Iris pigment epithelial cell (primary cell): Measurements from ENCODE around the gene SCPEP1.

Source experiments
- DNase-seq: peaks from one replicate; pipeline ENCODE4 v3.0.0-alpha.2; 2011; ENCODE audit warnings: low read depth

The SCPEP1 gene

DNA sequence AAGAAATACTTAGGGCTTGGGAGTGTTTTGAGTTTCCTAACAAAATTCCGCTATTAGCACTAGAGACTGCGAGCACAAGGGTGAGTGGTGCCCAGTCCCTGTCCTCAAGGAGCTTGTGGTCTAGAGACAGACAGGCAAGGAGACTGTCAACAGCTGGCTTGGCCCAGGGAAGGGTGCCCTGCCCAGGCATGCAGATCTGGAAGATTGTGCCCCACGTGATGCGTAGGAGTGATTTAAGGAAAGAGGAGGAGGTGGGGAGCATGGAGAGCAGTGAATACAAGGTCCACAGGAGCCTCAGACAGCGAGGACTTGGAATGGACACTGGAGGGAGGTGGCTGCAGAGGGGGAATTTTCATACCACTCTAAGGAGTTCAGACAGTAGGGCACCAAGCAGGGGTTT lies 25.0 kb downstream of the SCPEP1 start:
- no peak for DNase-seq

DNA sequence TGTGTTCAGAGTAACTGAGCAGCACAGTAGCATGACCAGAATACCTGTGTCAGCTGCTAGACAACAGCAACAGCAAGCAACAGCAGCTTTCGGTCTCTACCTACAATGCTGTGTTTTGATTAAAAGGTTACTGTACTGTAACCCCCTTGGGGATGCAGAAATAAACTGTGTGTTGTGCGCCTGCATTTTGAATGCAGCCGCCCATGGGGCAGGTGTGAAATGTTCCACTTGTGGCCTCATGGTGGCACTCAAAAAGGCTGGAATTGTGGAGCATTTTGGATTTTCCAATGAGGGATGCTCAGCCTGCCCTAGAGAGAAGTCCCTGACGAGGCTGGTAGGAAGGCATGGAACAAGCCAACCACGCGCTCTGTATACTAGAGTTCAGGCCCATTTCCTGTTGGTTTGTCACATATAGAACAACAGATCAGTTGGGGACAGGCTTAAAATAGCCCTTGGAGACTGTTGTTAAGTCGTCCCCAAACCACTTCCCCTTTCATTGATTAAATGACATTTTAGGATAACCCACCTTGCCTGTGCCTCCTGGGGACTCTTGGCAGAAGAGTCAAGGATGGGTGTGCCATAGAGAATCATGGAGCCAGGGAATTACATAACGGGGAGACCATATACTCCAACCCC lies 27.1 kb downstream of the SCPEP1 start:
- no peak for DNase-seq

DNA sequence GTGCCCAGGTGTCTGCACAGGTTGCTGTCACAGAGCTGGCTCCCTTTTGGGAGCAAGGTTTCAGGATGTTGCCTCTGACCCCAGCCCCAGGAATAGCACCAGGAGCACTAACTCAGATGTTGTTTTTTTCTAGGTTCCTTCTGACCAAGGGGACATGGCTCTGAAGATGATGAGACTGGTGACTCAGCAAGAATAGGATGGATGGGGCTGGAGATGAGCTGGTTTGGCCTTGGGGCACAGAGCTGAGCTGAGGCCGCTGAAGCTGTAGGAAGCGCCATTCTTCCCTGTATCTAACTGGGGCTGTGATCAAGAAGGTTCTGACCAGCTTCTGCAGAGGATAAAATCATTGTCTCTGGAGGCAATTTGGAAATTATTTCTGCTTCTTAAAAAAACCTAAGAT lies 28.1 kb downstream of the SCPEP1 start:
- no peak for DNase-seq

DNA sequence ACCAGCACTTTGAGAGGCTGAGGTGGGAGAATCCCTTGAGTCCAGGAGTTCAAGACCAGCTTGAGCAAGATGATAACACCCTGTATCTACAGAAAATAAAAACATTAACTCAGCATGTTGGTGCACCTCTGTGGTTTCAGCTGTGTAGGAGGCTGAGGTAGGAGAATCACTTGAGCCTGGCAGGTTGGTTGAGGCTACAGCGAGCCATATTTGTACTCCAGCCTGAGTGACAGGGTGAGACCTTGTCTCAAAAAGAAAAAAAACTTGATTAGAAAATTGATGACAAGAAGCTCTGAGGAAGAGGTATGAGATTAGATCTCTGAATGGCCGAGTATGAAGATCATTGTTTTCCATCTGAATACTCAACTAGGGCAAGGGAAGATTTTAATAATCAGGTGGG lies 31.0 kb downstream of the SCPEP1 start:
- DNase-seq, result no peak

DNA sequence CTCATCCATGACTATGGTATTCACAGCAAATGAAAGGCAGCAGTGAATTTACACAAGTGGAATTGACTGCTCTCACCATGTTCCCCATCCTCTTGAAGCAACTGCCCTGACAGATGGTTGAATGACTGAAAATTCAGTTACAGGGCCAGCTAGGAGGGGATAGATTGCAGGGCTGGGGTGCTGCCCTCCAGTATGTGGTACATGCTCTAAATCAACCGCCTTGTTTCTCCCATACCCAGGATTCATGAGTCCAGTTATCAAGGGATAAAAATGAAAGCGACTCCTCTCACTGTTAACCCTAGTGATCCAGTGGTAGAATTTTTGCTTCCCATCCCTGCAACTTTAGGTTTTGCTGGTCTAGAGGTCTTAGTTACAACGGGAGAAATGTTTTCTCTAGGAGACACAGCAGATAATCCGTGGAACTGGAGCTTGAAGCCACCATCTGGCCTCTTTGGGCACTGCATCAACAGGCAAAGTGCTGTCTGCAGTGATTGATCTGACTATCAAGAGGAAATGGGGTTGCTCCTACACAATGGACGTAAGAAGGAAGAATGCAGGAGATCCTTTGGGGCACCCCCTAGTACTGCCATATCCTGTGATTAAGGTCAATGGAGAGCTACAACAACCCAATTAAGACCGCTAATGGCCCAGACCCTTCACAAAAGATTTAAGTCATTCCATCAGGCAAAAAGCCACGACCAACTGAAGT lies 32.0 kb downstream of the SCPEP1 start:
- DNase-seq, result peak; percentile 62

- no peak for DNase-seq
These were observed 32.6 kb downstream of the SCPEP1 start for GRCh38 chr17:57010487-57010886.

DNA sequence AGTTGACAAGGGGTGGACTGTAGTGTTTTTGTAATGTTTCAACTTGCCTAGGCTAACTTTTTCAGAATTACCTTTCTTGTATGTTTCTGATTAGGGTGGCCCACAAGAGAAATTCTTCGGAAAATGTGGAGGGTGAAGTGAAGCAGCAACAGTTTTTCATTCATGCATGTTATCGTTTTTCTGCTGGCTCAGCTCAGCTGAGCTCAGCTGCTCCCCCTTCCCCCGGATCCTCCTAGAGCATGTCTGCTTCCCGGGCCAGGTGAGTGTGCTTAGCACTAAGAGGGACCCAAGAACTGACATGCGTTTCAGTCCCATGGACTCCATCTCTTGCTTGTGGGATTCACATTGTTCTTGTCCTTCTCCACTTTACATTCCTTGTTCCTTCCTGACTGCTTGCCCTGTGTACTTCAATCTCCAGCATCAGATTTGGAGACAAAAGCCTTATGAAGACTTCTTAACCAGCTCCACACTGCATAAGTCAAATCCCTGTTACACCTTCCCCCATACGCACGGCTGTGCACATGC lies 33.6 kb downstream of the SCPEP1 start:
- no peak for DNase-seq

GRCh38 chr17:57016071-57016763 lies 38.3 kb downstream of the SCPEP1 start:
- DNase-seq, result no peak

- peak; percentile 40 for DNase-seq
These were observed 38.8 kb downstream of the SCPEP1 start for GRCh38 chr17:57016764-57017116.

GRCh38 chr17:57017625-57018024 lies 39.7 kb downstream of the SCPEP1 start:
- no peak for DNase-seq

- DNase-seq, result no peak
These were observed 42.3 kb downstream of the SCPEP1 start for GRCh38 chr17:57020208-57020607.

GRCh38 chr17:57021226-57021940 lies 43.5 kb downstream of the SCPEP1 start:
- DNase-seq, result no peak

GRCh38 chr17:57025876-57026275 lies 47.9 kb downstream of the SCPEP1 start:
- DNase-seq, result no peak

- no peak for DNase-seq
These were observed 49.9 kb downstream of the SCPEP1 start for GRCh38 chr17:57027852-57028251.

DNA sequence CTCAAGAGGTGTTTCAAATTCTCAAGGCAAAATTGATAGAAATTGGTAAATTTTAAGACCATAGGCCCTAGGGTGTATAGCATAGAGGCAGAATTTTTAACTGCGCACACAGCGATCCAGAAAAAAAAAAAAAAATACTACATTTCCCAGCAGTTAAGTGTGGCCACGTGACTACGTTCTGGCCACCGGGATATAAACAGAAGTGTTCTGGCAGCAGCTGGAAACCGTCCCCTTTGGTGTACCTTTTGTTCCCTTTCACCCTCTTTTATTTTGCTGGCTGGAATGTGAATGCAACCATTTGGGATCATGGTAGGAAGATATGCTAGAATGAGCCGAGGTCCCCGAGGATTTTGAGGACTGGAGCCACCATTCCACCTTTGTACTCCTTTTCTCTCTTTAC lies 54.4 kb downstream of the SCPEP1 start:
- no peak for DNase-seq

- no peak for DNase-seq
These were observed 55.4 kb downstream of the SCPEP1 start for GRCh38 chr17:57033296-57033695.

DNA sequence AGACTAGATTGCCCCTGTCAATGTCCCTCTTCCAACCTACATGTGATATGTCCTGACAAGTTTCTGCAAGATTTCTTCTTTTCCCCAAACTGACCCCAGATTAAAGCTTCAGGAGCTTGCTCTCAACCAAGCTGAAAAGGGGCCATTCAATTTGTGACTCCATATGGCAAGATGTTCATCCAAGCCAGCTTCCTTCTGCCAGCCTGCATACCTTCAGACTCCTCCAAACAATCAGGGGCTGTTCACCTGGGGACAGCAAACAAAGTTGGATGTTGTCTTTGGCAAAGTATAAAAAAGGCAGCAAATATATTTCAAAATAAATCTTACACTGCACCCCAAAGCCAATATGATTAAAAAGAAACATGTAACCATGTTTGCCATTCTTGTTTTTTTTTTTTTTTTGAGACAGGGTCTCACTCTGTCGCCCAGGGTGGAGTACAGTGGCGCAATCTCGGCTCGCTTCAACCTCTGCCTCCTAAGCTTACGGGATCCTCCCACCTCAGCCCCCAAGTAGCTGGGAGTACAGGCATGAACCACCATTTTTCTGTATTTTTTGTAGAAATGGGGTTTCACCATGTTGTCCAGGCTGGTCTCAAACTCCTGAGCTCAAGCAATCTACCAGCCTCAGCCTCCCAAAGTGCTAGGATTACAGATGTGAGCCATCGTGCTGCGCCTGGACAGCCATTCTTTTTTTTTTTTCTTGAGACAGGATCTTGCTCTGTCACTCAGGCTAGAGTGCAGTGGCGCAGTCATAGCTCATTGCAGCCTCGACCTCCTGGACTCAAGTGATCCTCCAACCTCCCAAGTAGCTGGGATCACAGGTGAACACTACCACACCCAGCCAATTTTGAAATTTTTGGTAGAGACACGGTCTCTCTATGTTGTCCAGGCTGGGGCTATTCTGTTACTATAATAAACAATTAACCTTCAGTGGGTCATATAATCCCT lies 57.1 kb downstream of the SCPEP1 start:
- no peak for DNase-seq

GRCh38 chr17:57035971-57036481 lies 58.1 kb downstream of the SCPEP1 start:
- no peak for DNase-seq

DNA sequence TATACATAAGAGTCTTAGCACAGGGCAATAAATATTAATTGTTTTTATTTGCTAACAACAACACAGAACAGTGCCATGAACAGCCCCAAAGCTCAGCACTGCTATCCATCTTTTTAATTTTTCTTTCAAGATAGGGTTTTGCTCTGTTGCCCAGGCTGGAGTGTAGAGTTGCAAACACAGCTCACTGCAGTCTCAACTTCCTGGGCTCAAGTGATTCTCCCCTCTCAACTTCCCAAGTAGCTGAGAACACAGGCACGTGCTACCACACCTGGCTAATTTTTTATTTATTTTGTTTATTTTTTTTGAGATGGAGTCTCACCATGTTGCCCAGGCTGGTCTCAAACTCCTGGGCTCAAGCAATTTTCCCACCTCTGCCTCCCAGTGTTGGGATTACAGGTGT lies 59.5 kb downstream of the SCPEP1 start:
- DNase-seq, result no peak

GRCh38 chr17:57038486-57038885 lies 60.6 kb downstream of the SCPEP1 start:
- no peak for DNase-seq

DNA sequence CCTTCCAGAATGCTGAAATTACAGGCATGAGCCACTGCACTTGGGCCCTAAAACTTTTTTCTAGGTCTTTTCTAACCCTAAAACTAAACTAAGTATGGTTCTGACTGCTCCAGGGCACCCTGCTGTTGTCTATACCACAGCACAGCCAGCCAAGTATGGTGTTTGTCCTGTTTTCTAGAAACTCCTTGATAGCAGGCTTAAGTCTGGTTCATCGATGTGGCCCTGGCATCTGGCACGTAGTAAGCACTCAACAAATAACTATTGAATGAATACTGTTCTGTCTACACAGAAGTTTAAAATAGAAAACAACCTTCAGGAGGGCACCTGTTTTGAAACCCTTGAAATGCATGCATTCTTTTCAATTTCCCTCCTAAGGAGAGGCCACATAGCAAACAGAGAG lies 62.6 kb downstream of the SCPEP1 start:
- DNase-seq, result no peak
